Muscle of arm (tissue), 12 donors: ENCODE results near the gene CSF2RB. TPM values are rescaled to one million over a fixed set of nuclear protein-coding genes. Genes with fewer than 3 reads are reported as not detected.

ENCODE experiments used
- DNase-seq: peaks from one replicate; pipeline ENCODE4 v3.0.0-alpha.2; 2013
- polyA plus RNA-seq, 12 donors: library from polyadenylated mRNA; unstranded; fragments of 120-200 nt; gene quantifications; one replicate each; pipeline ENCODE4 v1.2.1, GENCODE V29; 2013; ENCODE audit not compliant: insufficient read length in 12 of 12

CSF2RB gene
- polyA plus RNA-seq, 12 donors: 1.5 to 9.3 (median 2.3) TPM; not detected in 1

GRCh38 chr22:36921309-36922104 is 8.1 kb downstream of the CSF2RB start:
- peak; percentile 19 for DNase-seq

DNA sequence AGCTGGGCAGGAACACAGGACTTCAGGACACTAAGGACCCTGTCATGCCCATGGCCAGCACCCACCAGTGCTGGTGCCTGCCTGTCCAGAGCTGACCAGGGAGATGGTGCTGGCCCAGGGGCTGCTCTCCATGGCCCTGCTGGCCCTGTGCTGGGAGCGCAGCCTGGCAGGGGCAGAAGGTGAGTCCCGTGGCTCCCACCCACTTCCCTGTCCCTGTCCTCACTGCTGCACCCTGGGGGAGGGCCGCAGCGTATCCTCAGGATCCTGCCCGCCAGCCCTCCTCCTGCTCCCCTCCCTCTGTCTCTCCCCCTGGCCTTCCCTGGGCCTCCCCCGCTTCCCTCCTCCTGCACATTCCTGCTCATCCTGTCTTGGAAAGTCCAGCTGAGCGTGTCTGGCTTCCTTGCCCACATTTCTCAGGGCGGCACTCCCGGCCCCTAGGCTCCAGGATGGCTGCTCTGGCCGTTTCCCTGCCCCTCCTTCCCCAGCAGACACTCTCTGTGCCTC is 8.7 kb downstream of the CSF2RB start:
- no peak for DNase-seq

- no peak for DNase-seq
Observed at GRCh38 chr22:36922711-36923110, 9.3 kb downstream of the CSF2RB start.

- no peak for DNase-seq
Observed at GRCh38 chr22:36923131-36923788, 9.8 kb downstream of the CSF2RB start.

DNA sequence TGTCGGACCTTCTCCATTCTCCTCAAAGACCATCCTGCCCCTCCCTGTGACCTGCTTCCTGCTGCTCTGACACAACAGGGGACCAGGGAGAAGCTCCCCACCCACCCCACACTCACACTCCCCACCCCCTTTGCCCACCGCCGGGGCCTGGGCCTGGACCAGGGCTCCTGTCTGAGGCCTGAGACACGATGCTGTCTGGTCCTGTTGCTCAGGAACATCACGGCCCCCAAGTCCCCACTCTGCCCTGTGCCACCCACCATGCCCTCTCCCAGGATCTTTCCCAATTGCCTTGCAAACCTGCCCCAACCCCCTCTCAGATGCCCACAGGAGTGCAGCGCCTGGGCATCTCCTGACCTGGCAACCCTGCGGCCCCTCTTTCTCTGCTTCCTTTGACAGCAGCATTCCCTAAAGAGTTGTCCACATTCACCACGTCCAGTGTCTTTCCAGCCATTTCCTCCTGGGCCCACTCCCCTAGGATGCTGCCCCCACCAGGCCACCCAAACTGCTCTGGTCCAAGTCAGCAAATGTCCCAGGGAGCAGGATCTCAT is 10.8 kb downstream of the CSF2RB start:
- no peak for DNase-seq

GRCh38 chr22:36925388-36926290 is 12.2 kb downstream of the CSF2RB start:
- DNase-seq: no peak

DNA sequence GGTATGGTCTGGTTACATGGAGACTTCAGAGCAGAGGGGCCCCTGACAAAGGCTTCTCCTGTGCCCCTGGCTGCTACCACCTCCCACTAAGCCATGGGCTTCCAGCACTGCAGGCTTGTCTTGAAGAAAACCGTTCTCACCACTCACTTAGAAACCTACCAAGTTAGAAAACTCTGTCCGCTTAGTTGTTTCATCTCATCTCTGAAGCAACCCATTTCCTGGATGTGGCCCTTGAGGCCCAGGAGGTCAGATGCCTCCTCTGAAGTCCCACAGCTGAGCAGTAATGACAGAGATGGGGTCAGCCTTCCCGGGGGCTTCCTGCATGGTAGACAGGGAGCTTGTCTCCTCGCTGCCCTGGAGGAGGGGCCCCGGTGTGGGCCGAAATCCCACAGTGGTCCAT is 12.9 kb downstream of the CSF2RB start:
- no peak for DNase-seq

GRCh38 chr22:36926721-36927435 is 13.4 kb downstream of the CSF2RB start:
- DNase-seq: no peak

DNA sequence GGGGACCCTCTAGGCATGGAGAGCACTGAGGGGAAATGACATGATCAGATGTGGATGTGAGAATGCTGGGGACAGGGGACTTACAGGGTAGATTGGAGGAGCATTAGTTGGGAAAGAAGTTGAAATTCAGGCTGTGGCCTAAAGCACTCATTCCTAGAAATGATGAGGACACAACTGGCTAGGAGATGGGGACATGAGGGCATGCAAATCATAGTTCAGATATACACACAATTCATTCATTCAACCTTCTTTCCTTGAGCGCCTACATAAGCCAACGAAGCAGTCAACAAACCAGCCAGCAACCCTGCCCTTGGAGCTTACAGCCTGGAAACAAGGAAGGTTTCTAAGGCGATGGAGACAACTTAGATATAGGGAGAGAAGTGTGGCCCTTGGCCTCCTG is 14.2 kb downstream of the CSF2RB start:
- no peak for DNase-seq

DNA sequence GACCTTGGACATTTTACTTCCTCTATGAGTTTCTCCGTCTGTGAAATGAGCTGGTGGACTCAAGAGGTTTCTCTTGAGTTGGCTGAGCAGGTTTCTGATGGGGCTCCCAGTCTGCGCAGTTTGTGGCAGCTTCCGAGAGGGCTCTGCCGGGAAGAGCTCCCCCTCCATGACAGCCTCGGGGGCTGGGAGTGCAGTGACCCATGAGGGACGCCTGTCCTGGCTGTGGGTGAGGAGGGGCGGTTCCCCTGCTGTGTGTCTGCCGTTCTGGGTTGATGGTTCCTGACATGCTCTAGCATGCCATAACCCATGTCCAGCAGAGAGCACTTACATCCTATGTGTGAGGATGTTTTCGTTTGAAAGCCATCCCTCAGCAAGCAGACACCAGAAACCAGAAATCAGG is 14.8 kb downstream of the CSF2RB start:
- no peak for DNase-seq

DNA sequence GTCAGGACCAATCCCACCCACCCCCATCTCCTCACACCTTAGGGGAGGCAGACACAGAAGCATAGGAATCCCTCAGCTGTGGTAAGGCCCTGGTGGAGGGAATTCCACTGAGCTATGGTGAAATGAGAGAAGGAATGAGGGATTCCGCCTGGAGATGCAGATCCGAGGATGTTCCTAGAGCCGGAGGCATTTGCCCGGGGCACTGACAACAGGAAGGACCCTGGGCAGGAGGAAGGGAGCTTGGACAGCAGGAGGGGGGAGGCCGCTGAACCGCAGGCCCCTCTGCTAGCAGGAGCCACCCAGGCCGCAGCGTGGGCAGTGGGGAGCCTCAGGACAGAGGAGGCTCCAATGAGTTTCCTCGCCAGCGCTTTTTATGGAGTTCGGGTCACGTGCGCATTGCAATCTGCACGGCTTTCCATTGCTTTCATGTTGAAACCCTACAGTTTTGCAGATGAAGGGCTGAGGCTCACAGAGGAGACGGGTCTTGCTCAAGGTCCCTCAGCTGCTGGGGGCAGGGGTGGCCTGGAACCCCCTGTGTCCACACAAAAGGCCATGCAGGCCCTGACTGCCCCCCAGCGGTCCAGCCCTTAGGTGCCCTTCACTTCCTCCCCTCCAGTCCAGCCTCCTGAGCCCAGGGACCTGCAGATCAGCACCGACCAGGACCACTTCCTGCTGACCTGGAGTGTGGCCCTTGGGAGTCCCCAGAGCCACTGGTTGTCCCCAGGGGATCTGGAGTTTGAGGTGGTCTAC is 15.5 kb downstream of the CSF2RB start:
- DNase-seq: no peak

DNA sequence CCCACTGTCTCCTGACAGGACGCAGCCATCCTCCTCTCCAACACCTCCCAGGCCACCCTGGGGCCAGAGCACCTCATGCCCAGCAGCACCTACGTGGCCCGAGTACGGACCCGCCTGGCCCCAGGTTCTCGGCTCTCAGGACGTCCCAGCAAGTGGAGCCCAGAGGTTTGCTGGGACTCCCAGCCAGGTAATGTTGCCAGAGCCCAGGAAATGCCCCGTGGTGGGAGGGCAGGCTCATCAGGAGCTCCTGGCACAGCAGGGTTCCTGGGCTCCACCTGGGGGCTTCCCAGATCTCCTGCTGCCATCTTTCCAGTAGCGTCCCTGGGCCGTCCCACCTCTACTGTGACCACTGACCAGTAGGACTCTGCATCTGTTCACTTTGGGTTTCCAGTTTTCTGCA is 16.2 kb downstream of the CSF2RB start:
- no peak for DNase-seq

GRCh38 chr22:36930041-36930935 is 16.9 kb downstream of the CSF2RB start:
- DNase-seq: no peak

DNA sequence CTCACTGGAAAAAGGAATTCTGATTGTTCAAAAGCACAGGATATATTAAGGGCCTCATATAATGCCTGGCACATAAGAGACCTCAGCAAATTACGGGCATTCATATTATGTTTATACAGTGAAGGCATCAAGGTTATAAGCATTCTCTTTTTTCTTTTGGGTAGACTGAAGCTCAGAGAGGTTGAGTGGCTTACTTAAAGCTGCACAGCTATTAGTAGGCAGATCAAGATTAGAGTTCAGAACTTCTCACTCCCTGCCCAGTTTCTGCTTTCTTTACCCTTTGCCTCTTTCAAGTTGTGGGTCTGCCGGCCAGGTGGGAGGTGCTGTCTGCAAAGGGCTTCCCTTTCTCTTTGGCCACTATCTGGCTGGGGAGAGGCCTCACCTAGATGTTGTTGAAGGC is 18.0 kb downstream of the CSF2RB start:
- DNase-seq: no peak

DNA sequence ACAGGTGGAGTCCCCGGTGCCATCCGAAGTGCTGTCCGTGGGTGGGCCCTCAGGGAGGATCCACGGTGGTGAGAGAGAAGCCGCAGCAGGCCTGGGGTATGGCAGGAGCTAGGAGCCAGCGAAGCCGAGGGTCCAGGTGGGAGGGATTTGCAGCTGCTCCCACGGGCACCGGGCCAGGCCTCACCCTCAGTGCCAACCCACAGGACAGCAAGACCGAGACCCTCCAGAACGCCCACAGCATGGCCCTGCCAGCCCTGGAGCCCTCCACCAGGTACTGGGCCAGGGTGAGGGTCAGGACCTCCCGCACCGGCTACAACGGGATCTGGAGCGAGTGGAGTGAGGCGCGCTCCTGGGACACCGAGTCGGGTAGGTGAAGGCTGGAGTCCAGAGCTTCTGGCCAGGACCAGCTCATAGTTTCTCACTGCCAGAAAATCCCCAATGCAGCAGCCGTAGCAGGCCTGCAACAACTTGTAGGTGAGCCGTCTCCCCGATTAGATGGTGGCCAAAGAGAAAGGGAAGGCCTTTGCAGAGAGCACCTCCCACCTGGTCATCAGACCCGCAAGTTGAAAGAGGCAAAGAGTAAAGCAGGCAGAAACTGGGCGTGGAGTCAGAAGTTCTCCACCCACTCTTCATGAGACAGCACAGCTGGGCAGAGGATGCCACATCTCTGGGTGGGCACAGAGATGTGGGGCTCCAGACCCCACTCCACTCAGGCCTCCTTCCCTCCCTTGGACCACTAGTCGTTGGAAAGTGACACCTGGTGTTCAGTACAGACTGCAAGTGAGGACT is 20.4 kb downstream of the CSF2RB start:
- DNase-seq: no peak

- no peak for DNase-seq
Observed at GRCh38 chr22:36934418-36935312, 21.2 kb downstream of the CSF2RB start.

GRCh38 chr22:36935313-36935610 is 21.8 kb downstream of the CSF2RB start:
- DNase-seq: no peak

GRCh38 chr22:36935694-36936093 is 22.3 kb downstream of the CSF2RB start:
- no peak for DNase-seq
